ENCODE results near the gene ACAP1.

GRCh38 chr17:7290166-7290565 lies 46.2 kb upstream of the ACAP1 start:
- no peak for TF ChIP-seq SP1 (IDR thresholded peaks at IDR 0.05)
- TF ChIP-seq SUZ12 (IDR thresholded peaks at IDR 0.05), result no peak
- no peak for TF ChIP-seq BHLHE40 (IDR thresholded peaks at IDR 0.05; ENCODE audit: borderline replicate concordance)
- no peak for TF ChIP-seq ELF4 (IDR thresholded peaks at IDR 0.05)
- TF ChIP-seq TARDBP (IDR thresholded peaks at IDR 0.05), result no peak
- no peak for TF ChIP-seq ARNT (IDR thresholded peaks at IDR 0.05)
- TF ChIP-seq HDGF (IDR thresholded peaks at IDR 0.05; ENCODE audit: borderline replicate concordance), result no peak
- no peak for TF ChIP-seq FOXA1 (IDR thresholded peaks at IDR 0.05)
- no peak for TF ChIP-seq FOXK2 (IDR thresholded peaks at IDR 0.05)

Measured in HEK293T (cell line).